Measurements from ENCODE around the gene EIF3L.

GRCh38 chr22:37850801-37851200 is 1.6 kb downstream of the EIF3L start:
- TF ChIP-seq CTCF (IDR thresholded peaks at IDR 0.05 in 2 of 3, conservative IDR thresholded peaks at IDR 0.05 in 1 of 3; ENCODE audit: insufficient read depth in 2 of 3, low read depth in 1 of 3, low read length in 3 of 3) (no peak), NFYB (IDR thresholded peaks at IDR 0.05; ENCODE audit: extremely low read depth, insufficient read length) (no peak), EZH2 (IDR thresholded peaks at IDR 0.05; ENCODE audit: borderline replicate concordance, low read depth, low read length) (no peak), GABPA (tag; conservative IDR thresholded peaks at IDR 0.05; ENCODE audit: low read depth) (no peak), FOXJ3 (CRISPR knock-in tag; IDR thresholded peaks at IDR 0.05) (no peak), FOS (IDR thresholded peaks at IDR 0.05; ENCODE audit: extremely low read depth, insufficient read length) (no peak), CAMTA2 (CRISPR knock-in tag; conservative IDR thresholded peaks at IDR 0.05) (no peak), ZC3H11A (IDR thresholded peaks at IDR 0.05; ENCODE audit: low read depth, low read length) (no peak), HMGXB4 (CRISPR knock-in tag; IDR thresholded peaks at IDR 0.05) (no peak)

Data from K562 (cell line).